Type B pancreatic cell (in vitro differentiated cells): Measurements from ENCODE around the gene CT45A6. TPM values are rescaled to one million over a fixed set of nuclear protein-coding genes. Genes with fewer than 3 reads are reported as not detected.
"Not testable (repeated sequence)": the region's sequence is repeated elsewhere in the genome, so short reads cannot be mapped to it uniquely, and the experiment has no call there.

Experiments
- DNase-seq: peaks from one replicate; pipeline ENCODE4 v3.0.0; 2021; ENCODE audit warnings: mixed read lengths; ENCODE audit not compliant: unreplicated experiment; ENCODE audit errors: extremely low spot score
- H3K27ac Mint-ChIP-seq: 2 replicates; pipeline ENCODE4 v1.8.0; 2021; ENCODE audit warnings: mild to moderate bottlenecking, mixed read lengths
- H3K27me3 Mint-ChIP-seq: 2 replicates; pipeline ENCODE4 v1.8.0; 2021; ENCODE audit warnings: mixed read lengths
- H3K36me3 Mint-ChIP-seq: 2 replicates; pipeline ENCODE4 v1.8.0; 2021; ENCODE audit warnings: mixed read lengths
- H3K4me1 Mint-ChIP-seq: one replicate; pipeline ENCODE4 v1.8.0; 2021; ENCODE audit warnings: mixed read lengths; ENCODE audit not compliant: unreplicated experiment
- H3K4me3 Mint-ChIP-seq: 2 replicates; pipeline ENCODE4 v1.8.0; 2021; ENCODE audit warnings: mild to moderate bottlenecking, mixed read lengths
- H3K9me3 Mint-ChIP-seq: 2 replicates; pipeline ENCODE4 v1.8.0; 2021; ENCODE audit warnings: mixed read lengths
- long read RNA-seq: library from polyadenylated mRNA; unstranded; transcript quantifications from one replicate; pipeline ENCODE4 v2.0.0, GENCODE V29; 2020
- total RNA-seq: library from RNA; stranded (reverse); gene quantifications from 2 replicates; pipeline ENCODE4 v1.2.1, GENCODE V29; 2021; ENCODE audit warnings: low replicate concordance

The CT45A6 gene
- not detected in 2 replicates for total RNA-seq
- long read RNA-seq = 0 reads

GRCh38 chrX:135802687-135803086 is at the start of gene CT45A6:
CT45A6 (minus strand) TSS chrX:135802787; CDS start chrX:135798993, 3,794 bp downstream.
- DNase-seq, H3K4me3 Mint-ChIP-seq, H3K4me1 Mint-ChIP-seq, H3K27ac Mint-ChIP-seq, H3K27me3 Mint-ChIP-seq, H3K36me3 Mint-ChIP-seq, H3K9me3 Mint-ChIP-seq: not testable (repeated sequence)

GRCh38 chrX:135837180-135837579 is 34.6 kb upstream of the CT45A6 start, which contains the start of gene CT45A7:
CT45A7 (minus strand) TSS chrX:135837280; CDS start chrX:135833533, 3,747 bp downstream.
- H3K27me3 Mint-ChIP-seq, H3K36me3 Mint-ChIP-seq, DNase-seq, H3K4me1 Mint-ChIP-seq, H3K9me3 Mint-ChIP-seq, H3K4me3 Mint-ChIP-seq, H3K27ac Mint-ChIP-seq: not testable (repeated sequence)

GRCh38 chrX:135819912-135820311 is 17.3 kb upstream of the CT45A6 start, which contains the start of gene CT45A2:
CT45A2 (minus strand) TSS chrX:135820012; CDS start chrX:135816265, 3,747 bp downstream.
- not testable (repeated sequence) for H3K4me1 Mint-ChIP-seq, H3K36me3 Mint-ChIP-seq, H3K9me3 Mint-ChIP-seq, H3K27ac Mint-ChIP-seq, H3K4me3 Mint-ChIP-seq, H3K27me3 Mint-ChIP-seq, DNase-seq

GRCh38 chrX:135785403-135785802 is 17.2 kb downstream of the CT45A6 start, which contains the start of gene CT45A5:
CT45A5 (minus strand) TSS chrX:135785503; CDS start chrX:135781729, 3,774 bp downstream.
- H3K36me3 Mint-ChIP-seq, H3K4me3 Mint-ChIP-seq, H3K27me3 Mint-ChIP-seq, DNase-seq, H3K27ac Mint-ChIP-seq, H3K9me3 Mint-ChIP-seq, H3K4me1 Mint-ChIP-seq: not testable (repeated sequence)

GRCh38 chrX:135768091-135768490 is 34.5 kb downstream of the CT45A6 start, which contains the start of gene CT45A3:
CT45A3 (minus strand) TSS chrX:135768191; CDS start chrX:135764444, 3,747 bp downstream.
- not testable (repeated sequence) for H3K27me3 Mint-ChIP-seq, H3K36me3 Mint-ChIP-seq, H3K27ac Mint-ChIP-seq, DNase-seq, H3K4me1 Mint-ChIP-seq, H3K4me3 Mint-ChIP-seq, H3K9me3 Mint-ChIP-seq

GRCh38 chrX:135744739-135745138 is 57.8 kb downstream of the CT45A6 start:
- H3K36me3 Mint-ChIP-seq, H3K4me3 Mint-ChIP-seq, H3K4me1 Mint-ChIP-seq, H3K9me3 Mint-ChIP-seq, H3K27ac Mint-ChIP-seq, DNase-seq, H3K27me3 Mint-ChIP-seq: not testable (repeated sequence)

Other genes with a start within 250 kb of the CT45A6 start
- gene CT45A1, start 89.1 kb downstream of the CT45A6 start, total RNA-seq = not detected in 2 replicates
- gene CT45A3, start 34.6 kb downstream of the CT45A6 start, total RNA-seq = not detected in 2 replicates
- gene CT45A5, start 17.3 kb downstream of the CT45A6 start, total RNA-seq = not detected in 2 replicates
- not detected in 2 replicates for gene CT45A2, start 17.2 kb upstream of the CT45A6 start, total RNA-seq
- not detected in 2 replicates for gene CT45A7, start 34.5 kb upstream of the CT45A6 start, total RNA-seq
- not detected in 2 replicates for gene CT45A8, start 51.8 kb upstream of the CT45A6 start, total RNA-seq
- gene CT45A9, start 69.0 kb upstream of the CT45A6 start, total RNA-seq = not detected in 2 replicates
- not detected in 2 replicates for gene CT45A10, start 90.7 kb upstream of the CT45A6 start, total RNA-seq
- not detected in 2 replicates for gene SAGE1, start 90.9 kb upstream of the CT45A6 start, total RNA-seq
- 18.3 and 19.3 TPM in 2 replicates for gene MMGT1, start 171.2 kb upstream of the CT45A6 start, total RNA-seq
- gene SLC9A6, start 182.6 kb upstream of the CT45A6 start, total RNA-seq = 10.7 and 15.8 TPM in 2 replicates